ENCODE results near the gene IP6K3.

IP6K3 gene

GRCh38 chr6:33758815-33759216, 12.1 kb upstream of the IP6K3 start:
- DNase-seq, result no peak

- DNase-seq, result no peak
Measured at GRCh38 chr6:33757906-33758305, 11.2 kb upstream of the IP6K3 start.

GRCh38 chr6:33757113-33757512, 10.4 kb upstream of the IP6K3 start:
- DNase-seq, result no peak

DNA sequence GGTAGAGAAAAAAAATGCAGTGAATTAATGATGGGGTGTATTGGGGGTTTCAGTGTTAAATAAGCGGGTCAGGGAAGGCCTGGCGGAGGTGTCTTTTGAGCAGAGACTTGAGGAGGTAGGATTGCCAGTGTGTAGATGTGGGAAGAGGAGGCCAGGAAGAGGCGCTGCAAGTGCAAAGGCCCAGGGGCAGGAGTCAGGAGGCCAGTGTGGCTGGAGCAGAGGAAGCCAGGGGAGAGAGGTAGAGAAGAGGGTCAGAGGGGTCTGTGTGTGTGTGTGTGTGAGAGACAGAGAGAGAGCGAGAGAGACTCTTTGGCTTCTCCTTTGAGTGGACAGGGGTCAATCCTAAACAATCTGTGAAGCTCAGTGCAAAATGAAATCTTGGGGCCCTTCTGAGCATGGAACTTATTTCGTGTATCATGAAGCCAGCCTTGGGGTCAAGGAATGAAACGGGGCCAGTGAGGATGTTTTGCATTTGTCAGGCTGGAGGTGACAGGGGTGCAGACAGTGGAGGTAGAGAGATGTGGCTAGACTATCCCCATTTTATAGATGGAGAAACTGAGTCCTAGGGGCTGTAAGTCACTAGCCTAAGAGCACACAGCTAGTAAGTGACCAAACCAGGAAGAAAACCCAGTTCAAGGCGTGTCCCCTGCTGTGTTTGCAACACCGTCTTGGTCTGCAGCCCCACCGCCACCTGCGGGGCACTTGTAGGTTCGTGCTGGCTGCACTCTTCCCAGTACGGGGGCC, 9.7 kb upstream of the IP6K3 start:
- DNase-seq, result no peak

DNA sequence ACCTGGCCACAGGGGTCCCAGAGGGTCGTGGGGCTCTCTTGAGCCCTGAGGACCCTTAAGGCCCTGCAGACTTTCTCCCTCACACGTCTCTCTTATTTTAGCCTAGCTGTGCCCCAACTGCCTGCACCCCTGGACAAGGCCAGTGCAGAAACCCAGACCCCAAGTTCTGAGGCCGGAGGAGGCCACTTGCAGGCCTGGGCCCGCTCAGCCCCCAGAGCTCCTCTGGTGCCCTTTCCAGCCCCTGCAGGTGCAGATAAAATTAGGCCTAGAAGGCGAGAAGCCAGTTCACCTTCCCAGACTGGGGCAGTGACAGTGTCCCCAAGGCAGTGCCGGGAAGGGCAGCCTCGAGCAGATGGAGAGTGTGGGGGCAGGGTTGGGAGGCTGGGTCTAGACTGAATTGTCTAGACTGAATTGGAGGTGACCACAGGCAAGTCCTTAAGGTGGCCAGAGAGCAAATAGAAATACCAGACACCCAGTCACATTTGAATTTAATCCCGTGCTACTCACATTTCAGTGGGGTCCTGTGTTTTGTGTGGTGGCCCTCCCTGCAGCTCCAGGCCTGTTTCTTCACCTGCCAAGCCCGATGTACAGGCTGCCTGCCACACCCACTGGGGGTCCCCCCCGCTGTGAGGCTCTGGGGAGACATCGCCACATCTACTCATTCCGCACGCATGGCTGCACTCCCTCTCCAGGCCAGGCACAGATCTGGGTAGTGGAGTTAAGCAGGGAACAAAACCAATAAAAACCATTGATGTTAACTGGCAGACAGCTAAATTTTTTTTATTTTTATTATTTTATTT, 8.6 kb upstream of the IP6K3 start:
- no peak for DNase-seq

DNA sequence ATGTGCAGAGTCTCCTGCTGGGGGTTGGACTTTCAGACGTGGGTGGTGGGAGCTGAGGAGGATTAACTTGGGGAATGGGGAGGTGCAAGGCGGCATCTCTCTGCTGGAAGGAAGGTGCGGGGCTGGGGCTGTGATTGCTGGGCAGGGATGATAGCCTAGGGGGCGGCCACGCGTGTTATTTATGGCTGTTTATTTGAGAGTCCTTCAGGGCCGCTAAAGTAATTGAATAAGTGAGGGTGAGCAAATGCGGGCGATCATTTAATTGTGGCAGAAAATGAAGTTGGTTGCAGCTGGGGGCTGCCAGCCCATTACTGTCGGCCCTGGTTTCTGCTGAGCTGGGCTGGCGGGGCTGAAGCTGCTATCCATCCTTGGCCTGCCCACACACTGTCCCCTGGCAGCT, 7.5 kb upstream of the IP6K3 start:
- DNase-seq, result no peak

DNA sequence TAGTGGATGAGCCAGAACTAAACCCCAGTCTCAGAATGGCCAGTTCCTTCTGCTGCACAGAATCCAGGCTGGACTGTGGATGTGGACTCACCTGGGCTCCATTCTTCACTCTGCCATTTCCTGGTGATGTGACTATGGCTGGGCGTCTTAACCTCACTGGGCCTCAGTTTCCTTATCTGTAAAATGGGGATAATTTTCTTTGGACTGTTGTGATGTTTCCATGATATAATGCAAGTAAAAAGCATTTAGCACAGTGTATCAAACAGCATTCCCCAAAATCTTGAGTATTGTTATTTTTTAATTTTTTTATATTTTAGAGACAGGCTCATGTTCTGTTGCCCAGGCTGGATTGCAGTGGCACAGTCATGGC, 5.9 kb upstream of the IP6K3 start:
- no peak for DNase-seq

GRCh38 chr6:33751771-33752645, 5.3 kb upstream of the IP6K3 start:
- no peak for DNase-seq

DNA sequence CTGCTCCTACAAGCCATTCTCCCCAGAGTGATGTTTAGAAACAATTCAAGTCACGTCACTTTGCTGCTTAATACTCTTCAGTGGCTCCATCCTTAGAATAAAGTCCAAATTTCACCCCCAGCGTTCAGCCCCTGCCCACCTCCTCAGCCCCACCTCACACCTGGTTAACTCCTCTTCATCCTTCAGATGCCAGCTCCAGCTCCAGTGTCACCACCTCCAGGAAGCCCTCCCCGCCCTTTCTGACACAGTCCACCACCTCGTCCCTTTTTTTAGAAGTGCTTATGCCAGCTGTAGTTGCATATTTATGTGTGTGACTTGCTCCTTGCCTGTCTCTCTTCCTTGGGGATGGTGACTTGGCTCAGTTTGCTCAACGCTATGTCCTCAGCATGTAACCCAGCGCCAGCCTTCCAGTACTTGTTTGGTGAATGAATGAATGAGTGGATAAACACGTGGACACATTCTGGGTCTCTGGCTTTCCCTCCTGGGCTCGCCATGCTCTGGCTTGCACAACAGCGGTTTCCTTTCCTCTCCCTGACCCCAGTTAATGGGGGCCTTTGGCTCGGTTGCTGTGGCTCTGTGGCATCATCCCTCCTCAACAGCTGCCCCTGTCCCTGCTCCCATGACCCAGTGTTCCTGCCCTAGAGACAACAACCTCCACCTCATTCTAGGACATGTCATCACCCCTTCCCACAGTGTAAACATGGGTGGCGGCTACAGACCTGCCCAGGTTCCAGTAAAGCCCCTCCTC, 3.7 kb upstream of the IP6K3 start:
- DNase-seq, result no peak

DNA sequence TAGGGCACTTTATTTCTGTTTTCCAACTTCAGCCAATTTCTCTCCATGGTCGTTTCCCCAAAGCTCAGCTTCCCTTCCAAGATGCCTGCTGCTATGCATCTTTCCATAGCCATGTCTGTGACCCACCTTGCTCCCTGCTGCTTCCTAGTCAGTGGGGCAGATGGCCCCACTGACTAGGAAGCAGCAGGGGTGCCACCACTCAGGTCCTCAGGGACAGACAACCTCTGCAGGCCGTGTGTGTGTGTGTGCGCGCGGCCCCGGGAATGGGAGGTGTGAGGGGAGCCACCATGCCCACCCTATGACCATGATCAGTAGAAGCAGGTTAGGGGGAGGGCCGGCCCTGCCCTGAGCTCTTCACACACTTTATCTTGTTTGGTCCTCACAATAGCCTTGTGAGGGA, 2.7 kb upstream of the IP6K3 start:
- DNase-seq, result no peak

DNA sequence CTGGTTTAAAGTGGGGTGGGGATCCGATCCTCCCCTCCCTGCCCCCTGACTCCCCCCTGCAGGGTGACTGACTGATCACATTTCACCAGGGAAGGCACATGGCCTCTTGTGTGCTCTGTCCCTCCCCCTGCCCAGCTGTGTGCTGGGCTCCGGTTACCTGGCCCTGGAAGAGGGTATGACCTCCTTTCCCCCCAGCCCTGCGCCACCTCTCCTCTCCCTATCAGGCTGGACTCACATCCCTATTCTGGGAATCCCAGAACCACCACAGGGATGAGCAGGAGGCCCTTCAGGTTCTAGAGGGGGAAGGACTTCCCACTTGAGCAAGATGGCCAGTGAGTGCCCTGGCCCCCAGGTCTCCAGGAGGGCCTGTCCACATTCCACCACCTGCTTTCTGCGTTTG, 2.1 kb upstream of the IP6K3 start:
- no peak for DNase-seq

DNA sequence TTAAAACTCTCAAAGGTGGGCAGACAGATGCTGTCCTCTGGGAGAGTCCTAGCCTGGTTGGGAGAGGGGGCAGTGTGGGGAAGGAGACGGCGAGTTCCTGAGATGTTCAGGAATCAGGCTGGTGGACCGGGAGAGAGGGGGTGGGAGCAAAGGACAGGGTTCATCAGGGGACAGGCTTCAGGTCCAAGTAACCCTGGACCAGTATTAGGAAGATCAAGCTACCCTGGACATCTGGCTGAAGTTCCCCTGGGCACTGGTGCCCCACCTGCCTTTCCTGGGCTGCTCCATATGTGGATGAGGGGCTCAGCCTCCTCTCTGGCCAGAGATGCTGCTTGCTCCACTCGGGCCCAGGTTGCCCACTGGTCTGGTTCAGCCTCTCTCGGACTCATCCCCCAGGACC, 1.1 kb upstream of the IP6K3 start:
- DNase-seq, result no peak

DNA sequence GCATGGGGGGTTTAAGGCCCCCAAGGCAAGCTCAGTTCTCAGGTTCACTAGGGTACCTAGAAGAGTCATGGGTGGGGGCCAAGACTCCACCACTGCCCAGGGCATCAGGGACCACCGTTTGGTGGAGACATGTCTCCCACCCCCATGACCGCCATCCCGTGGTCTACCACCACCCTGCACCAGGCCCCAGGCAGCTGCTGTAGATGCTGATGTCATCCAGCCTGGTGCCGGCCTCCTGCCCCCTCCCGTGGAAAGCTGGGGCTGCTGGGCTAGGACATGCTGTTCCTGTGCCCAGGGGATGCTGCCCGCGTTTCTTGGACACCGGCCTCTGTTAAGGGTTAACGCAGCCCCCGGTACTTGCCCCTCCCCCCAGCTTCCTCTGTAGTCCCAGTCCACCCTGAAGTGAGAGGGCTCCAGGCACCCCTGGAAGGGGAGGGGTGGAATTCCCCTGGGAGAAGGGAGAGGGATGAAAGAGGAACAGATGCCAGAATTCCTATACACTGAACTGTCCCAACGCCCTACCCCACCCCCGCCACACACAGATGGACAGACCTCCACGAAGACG, 587 bp downstream of the IP6K3 start:
- no peak for DNase-seq

- no peak for DNase-seq
Measured at GRCh38 chr6:33745548-33745947, 1.2 kb downstream of the IP6K3 start.

DNA sequence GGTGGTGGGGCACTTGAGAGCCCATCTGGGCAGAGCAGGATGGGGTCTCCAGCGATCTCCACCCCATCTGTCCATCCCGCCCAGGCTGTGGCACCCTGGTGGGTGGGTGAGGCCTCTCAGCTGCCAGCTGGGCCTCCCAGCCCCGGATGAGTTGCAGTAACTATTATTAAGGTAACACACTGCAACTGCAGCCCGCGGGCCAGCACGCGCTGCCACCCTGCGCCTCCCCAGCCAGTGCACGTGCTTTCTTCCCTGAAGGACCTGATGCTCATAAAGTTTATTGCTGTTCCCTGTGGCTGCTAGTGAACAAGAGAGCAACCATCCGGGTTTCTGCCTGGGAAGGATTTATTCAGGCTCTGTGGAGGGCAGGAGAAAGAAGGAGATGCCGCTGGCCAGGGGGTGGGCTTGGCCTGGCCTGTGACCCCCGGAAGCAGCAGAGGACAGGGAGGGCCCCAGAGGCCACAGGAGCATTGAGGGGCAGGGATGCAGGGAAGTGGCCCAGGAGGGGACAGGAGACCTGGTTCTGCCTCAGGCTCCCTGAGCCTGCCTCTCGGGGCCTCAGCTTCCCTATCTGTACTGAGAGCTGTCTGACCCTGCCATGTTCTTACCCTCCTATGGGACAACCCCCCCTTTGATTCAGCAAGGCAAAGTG, 1.7 kb downstream of the IP6K3 start:
- DNase-seq, result no peak

DNA sequence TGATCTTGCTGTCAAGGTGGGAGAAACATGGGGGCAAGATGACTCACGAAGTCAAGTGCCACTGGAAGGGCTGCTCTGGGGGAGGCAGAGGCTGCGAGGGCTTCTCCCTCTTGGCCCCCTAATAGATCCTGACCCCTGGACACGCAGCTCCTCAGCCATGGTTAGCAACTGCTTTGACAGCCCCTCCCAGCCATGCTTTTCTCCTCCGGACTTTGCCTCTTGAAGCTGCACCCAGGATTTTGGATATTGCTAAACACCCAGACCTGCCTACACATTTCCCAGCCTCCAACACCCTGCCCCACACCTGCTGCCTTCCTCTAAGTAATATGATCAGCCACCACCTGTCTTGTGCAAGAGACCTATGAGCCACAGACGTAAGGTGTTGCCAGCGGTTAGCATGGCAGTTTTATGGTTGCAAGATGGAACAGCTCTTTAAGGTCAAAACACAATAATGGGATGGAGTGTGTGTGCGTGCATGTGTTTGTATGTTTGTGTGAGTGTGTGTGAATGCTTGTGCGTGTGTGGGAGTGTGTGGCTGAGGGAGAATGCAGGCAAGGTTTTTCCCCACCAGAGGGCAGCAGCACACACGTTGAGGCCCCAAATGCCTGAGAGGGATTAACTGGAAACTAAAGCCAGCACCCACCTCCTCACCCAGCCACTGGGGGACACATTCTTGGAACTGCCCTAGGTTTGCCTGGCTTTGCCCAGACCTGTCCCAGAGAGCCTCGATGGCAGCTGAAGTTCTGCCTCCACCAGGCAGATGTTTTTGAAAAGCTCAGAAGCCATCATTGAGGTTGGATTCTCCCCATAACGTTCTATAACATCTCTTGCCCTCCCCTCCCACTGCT, 2.5 kb downstream of the IP6K3 start:
- DNase-seq, result peak; percentile 62 to 69

GRCh38 chr6:33742837-33743236, 3.9 kb downstream of the IP6K3 start:
- no peak for DNase-seq

GRCh38 chr6:33742092-33742491, 4.6 kb downstream of the IP6K3 start:
- DNase-seq, result no peak

GRCh38 chr6:33740794-33741193, 5.9 kb downstream of the IP6K3 start:
- DNase-seq, result no peak

DNA sequence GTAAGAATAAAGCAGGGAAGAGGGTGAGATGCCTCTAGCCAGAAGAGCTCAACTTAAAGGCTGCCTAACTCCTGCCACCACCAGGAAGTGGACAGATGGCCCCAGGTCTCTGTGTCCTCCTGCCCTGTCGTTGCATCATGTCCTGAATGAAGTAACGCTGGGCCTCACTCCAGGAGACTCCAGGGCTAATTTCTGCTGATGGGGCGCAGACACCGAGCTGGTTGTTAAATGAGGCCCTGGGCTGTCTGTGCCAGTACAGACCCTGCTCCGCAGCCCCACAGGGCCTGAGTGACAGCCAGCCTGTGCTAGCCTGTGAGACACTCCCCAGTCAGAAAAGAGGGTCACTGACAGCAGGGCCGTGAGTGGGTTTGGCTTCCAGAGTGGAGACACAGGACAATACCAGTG, 6.5 kb downstream of the IP6K3 start:
- DNase-seq, result no peak

- no peak for DNase-seq
Measured at GRCh38 chr6:33739571-33739970, 7.1 kb downstream of the IP6K3 start.

All from Kasumi-1 (cell line).